CD14-positive monocyte (primary cell): Measurements from ENCODE around the gene RNF217. TPM values are rescaled to one million over a fixed set of nuclear protein-coding genes. Genes with fewer than 3 reads are reported as not detected.
A peak's percentile ranks its signal among the peaks of the same experiment; 100 is the strongest.

Experiments
- DNase-seq, 3 donors: peaks; one replicate each; pipeline ENCODE4 v3.0.0-alpha.2; 2011 to 2022
- H2AFZ ChIP-seq: 2 replicates; pipeline ENCODE4 v1.6.0; 2012; ENCODE audit warnings: mild to moderate bottlenecking, low read depth, low read length, inconsistent platforms; ENCODE audit not compliant: insufficient read depth, poor library complexity, severe bottlenecking
- H3K27ac ChIP-seq, 2 donors: 1 replicate in 1 of 2; 2 replicates in 1 of 2; pipeline ENCODE4 v1.5.1; 2012 to 2013; ENCODE audit warnings: low read length in 2 of 2, control low read depth in 1 of 2, inconsistent platforms in 1 of 2, low read depth in 1 of 2, mild to moderate bottlenecking in 1 of 2
- H3K27me3 ChIP-seq, 2 donors: one replicate each; pipeline versions ENCODE4 v1.6.0 to v1.6.1; 2011 to 2013; ENCODE audit warnings: low read length in 2 of 2; ENCODE audit not compliant: control insufficient read depth in 2 of 2, insufficient read depth in 2 of 2
- H3K36me3 ChIP-seq, 2 donors: replicated peaks in 1 of 2; 1 replicate in 1 of 2; 2 replicates in 1 of 2; pipeline versions ENCODE4 v1.5.1 to v1.6.1; 2012 to 2013; ENCODE audit warnings: low read length in 2 of 2, control low read depth in 1 of 2, inconsistent platforms in 1 of 2, mild to moderate bottlenecking in 1 of 2; ENCODE audit not compliant: insufficient read depth in 2 of 2, control insufficient read depth in 1 of 2
- H3K4me1 ChIP-seq, 2 donors: 1 replicate in 1 of 2; 2 replicates in 1 of 2; pipeline versions ENCODE4 v1.5.1 to v1.6.1; 2012 to 2013; ENCODE audit warnings: low read length in 2 of 2, control low read depth in 1 of 2, inconsistent platforms in 1 of 2, mild to moderate bottlenecking in 1 of 2, moderate library complexity in 1 of 2; ENCODE audit not compliant: insufficient read depth in 2 of 2, control insufficient read depth in 1 of 2
- H3K4me2 ChIP-seq: replicated peaks from 2 replicates; pipeline ENCODE3; 2012; ENCODE audit warnings: low read length, moderate library complexity, mild to moderate bottlenecking; ENCODE audit not compliant: poor library complexity, severe bottlenecking; ENCODE audit errors: extremely low read depth
- H3K4me3 ChIP-seq, 3 experiments: fragments of 200-600 bp in 1 of 3; sonication (generic) in 1 of 3; replicated peaks in 1 of 3; 1 replicate in 2 of 3; 2 replicates in 1 of 3; pipeline ENCODE4 v1.5.1; 2011 to 2013; ENCODE audit warnings: low read length in 3 of 3, mild to moderate bottlenecking in 3 of 3, control low read depth in 2 of 3, low read depth in 2 of 3, inconsistent platforms in 1 of 3, moderate library complexity in 1 of 3
- H3K79me2 ChIP-seq: 2 replicates; pipeline ENCODE4 v1.6.0; 2012; ENCODE audit warnings: mild to moderate bottlenecking, control low read depth, inconsistent platforms, low read length, moderate library complexity; ENCODE audit not compliant: insufficient read depth
- H3K9ac ChIP-seq: 2 replicates; pipeline ENCODE4 v1.6.0; 2017; ENCODE audit warnings: low read length, mild to moderate bottlenecking; ENCODE audit not compliant: insufficient read depth, poor library complexity, severe bottlenecking
- H3K9me3 ChIP-seq, 2 donors: replicated peaks in 1 of 2; 1 replicate in 1 of 2; 2 replicates in 1 of 2; pipeline versions ENCODE4 v1.5.1 to v1.6.1; 2012 to 2013; ENCODE audit warnings: low read length in 2 of 2, control low read depth in 1 of 2; ENCODE audit not compliant: control insufficient read depth in 1 of 2, insufficient read depth in 1 of 2
- H4K20me1 ChIP-seq: 2 replicates; pipeline ENCODE4 v1.6.0; 2012; ENCODE audit warnings: mild to moderate bottlenecking, low read length, control low read depth, moderate library complexity; ENCODE audit not compliant: insufficient read depth
- H3K27ac Mint-ChIP-seq, 7 donors: one replicate each; pipeline ENCODE4 v1.8.0; 2020; ENCODE audit warnings: mild to moderate bottlenecking in 7 of 7, mixed read lengths in 7 of 7, moderate library complexity in 6 of 7, inconsistent platforms in 2 of 7
- H3K27me3 Mint-ChIP-seq, 3 donors: one replicate each; pipeline ENCODE4 v1.8.0; 2021 to 2022; ENCODE audit warnings: low read depth in 3 of 3, mild to moderate bottlenecking in 3 of 3, mixed read lengths in 3 of 3, moderate library complexity in 3 of 3, inconsistent platforms in 1 of 3
- H3K36me3 Mint-ChIP-seq, 2 donors: one replicate each; pipeline ENCODE4 v1.8.0; 2020; ENCODE audit warnings: mixed read lengths in 2 of 2, inconsistent platforms in 1 of 2, mild to moderate bottlenecking in 1 of 2
- H3K4me1 Mint-ChIP-seq: one replicate; pipeline ENCODE4 v1.8.0; 2020; ENCODE audit warnings: mild to moderate bottlenecking, mixed read lengths
- H3K4me3 Mint-ChIP-seq, 2 donors: one replicate each; pipeline ENCODE4 v1.8.0; 2020; ENCODE audit warnings: mild to moderate bottlenecking in 2 of 2, mixed read lengths in 2 of 2, moderate library complexity in 1 of 2
- H3K9me3 Mint-ChIP-seq, 7 donors: one replicate each; pipeline ENCODE4 v1.8.0; 2020 to 2022; ENCODE audit warnings: mixed read lengths in 7 of 7, mild to moderate bottlenecking in 6 of 7, moderate library complexity in 6 of 7, inconsistent platforms in 2 of 7
- CTCF ChIP-seq: fragments of 200-600 bp; IDR thresholded peaks from one replicate; pipeline ENCODE4 v1.8.0; 2022; ENCODE audit warnings: antibody characterized with exemption, mild to moderate bottlenecking
- WGBS: methylation state at CpG from one replicate; pipeline ENCODE4 v1.1.5; 2013; ENCODE audit warnings: missing lambda C conversion rate; ENCODE audit not compliant: insufficient coverage; 5-methylcytosine and 5-hydroxymethylcytosine counted together
- intact Hi-C, 2 donors: fragments of 100-400 bp; cut with micrococcal nuclease; formaldehyde crosslinking; loops; one replicate each; pipeline versions ENCODE4 v1.15.0 to v1.15.1; 2023
- polyA plus RNA-seq, 3 donors: library from polyadenylated mRNA; depleted of rRNA in 1 of 3; unstranded in 2 of 3; stranded (reverse) in 1 of 3; fragments of 300-500 nt in 2 of 3; fragments of >200 nt in 1 of 3; fragmentation: Illumina TruSeq in 2 of 3; gene quantifications; 1 replicate in 2 of 3; 2 replicates in 1 of 3; pipeline ENCODE4 v1.2.3, GENCODE V29; 2012 to 2021

The RNF217 gene
- polyA plus RNA-seq, 3 donors: 2.2 to 11.6 (median 3.3) TPM

- Mint-ChIP-seq H3K4me1 (peaks cover 30% of the 10 kb centered on the region), H3K36me3 (no peaks in the 10 kb centered on the region), H3K4me3 (peak overlapping the region in 1 of 2 donors; percentile 46), H3K27me3 (peaks cover 0 to 10% (median 3%) of the 10 kb centered on the region in 3 donors), H3K9me3 (peaks cover 0 to 3% (median 0%) of the 10 kb centered on the region in 7 donors), H3K27ac (no peak overlapping the region)
- Histone ChIP-seq H3K4me2 (no peak overlapping the region), H2AFZ (no peak overlapping the region), H3K9ac (no peak overlapping the region), H3K4me3 (no peak overlapping the region), H3K9me3 (no peaks in the 10 kb centered on the region), H3K4me1 (peaks cover 4 to 20% of the 10 kb centered on the region in 2 donors), H4K20me1 (no peaks in the 10 kb centered on the region), H3K36me3 (no peaks in the 10 kb centered on the region), H3K27ac (no peak overlapping the region), H3K79me2 (no peaks in the 10 kb centered on the region), H3K27me3 (peaks cover 0 to 4% of the 10 kb centered on the region in 2 donors)
- no CpG with 5 or more reads among the region's 3 CpGs for WGBS
- DNase-seq: no peak
- intact Hi-C loops: no loop called here
- no peak for TF ChIP-seq CTCF
Measured at GRCh38 chr6:125102411-125102810, 140.2 kb downstream of the RNF217 start.

- Histone ChIP-seq H3K4me3 (no peak overlapping the region), H2AFZ (no peak overlapping the region)
- H3K4me3 Mint-ChIP-seq: no peak overlapping the region
Measured at GRCh38 chr6:125102891-125103290, 140.7 kb downstream of the RNF217 start.

More at GRCh38 chr6:125102891-125103290, 140.7 kb downstream of the RNF217 start:
- H3K4me2 ChIP-seq: no peak overlapping the region
- peaks cover 30% of the 10 kb centered on the region for H3K4me1 Mint-ChIP-seq
- H3K27ac ChIP-seq: no peak overlapping the region
- no CpG with 5 or more reads among the region's 2 CpGs for WGBS
- H3K27me3 ChIP-seq: peaks cover 0 to 4% of the 10 kb centered on the region in 2 donors
- no peaks in the 10 kb centered on the region for H3K79me2 ChIP-seq
- no peaks in the 10 kb centered on the region for H3K36me3 Mint-ChIP-seq
- peaks cover 4 to 20% of the 10 kb centered on the region in 2 donors for H3K4me1 ChIP-seq
- no peak for DNase-seq
- peaks cover 0 to 3% (median 0%) of the 10 kb centered on the region in 7 donors for H3K9me3 Mint-ChIP-seq
- H3K27ac Mint-ChIP-seq: no peak overlapping the region
- no peaks in the 10 kb centered on the region for H3K36me3 ChIP-seq
- no peak for TF ChIP-seq CTCF
- H4K20me1 ChIP-seq: no peaks in the 10 kb centered on the region
- intact Hi-C loops: no loop called here
- H3K9ac ChIP-seq: no peak overlapping the region
- peaks cover 0 to 10% (median 2%) of the 10 kb centered on the region in 3 donors for H3K27me3 Mint-ChIP-seq
- H3K9me3 ChIP-seq: no peaks in the 10 kb centered on the region
